Measurements from ENCODE around the gene TRIML1. TPM values are rescaled to one million over a fixed set of nuclear protein-coding genes. Genes with fewer than 3 reads are reported as not detected.

Gene TRIML1
- total and polyA plus RNA-seq, 3 experiments from 2014 or later, result not detected

- POLR2A ChIA-PET, result no interaction called here
- H3K36me3 Mint-ChIP-seq, result no peaks in the 10 kb centered on the region
These were observed 26.1 kb upstream of the TRIML1 start for GRCh38 chr4:188113156-188113555.

GRCh38 chr4:188117631-188118324, 21.5 kb upstream of the TRIML1 start:
- H3K9me3 Mint-ChIP-seq, result peaks cover 8 to 26% (median 14%) of the 10 kb centered on the region in 5 donors
- DNase-seq, result no peak
- ChIA-PET POLR2A (no interaction called here), CTCF (no interaction called here)
- Histone ChIP-seq H3K4me3 (ENCODE audit: low read length) (no peak overlapping the region), H3K4me1 (ENCODE audit: insufficient read depth, low read length) (no peaks in the 10 kb centered on the region), H3K9me3 (ENCODE audit: low read length) (no peaks in the 10 kb centered on the region), H3K36me3 (ENCODE audit: insufficient read depth, low read length) (no peaks in the 10 kb centered on the region), H3K27me3 (ENCODE audit: insufficient read depth, low read length, poor library complexity, severe bottlenecking) (no peaks in the 10 kb centered on the region), H3K27ac (ENCODE audit: low read depth, low read length) (no peak overlapping the region)
- H3K4me1 Mint-ChIP-seq, result no peaks in the 10 kb centered on the region
- no peaks in the 10 kb centered on the region for H3K27me3 Mint-ChIP-seq
- no peak overlapping the region for H3K4me3 Mint-ChIP-seq
- no peaks in the 10 kb centered on the region for H3K36me3 Mint-ChIP-seq
- H3K27ac Mint-ChIP-seq, result no peak overlapping the region

More at GRCh38 chr4:188113156-188113555, 26.1 kb upstream of the TRIML1 start:
- H3K9me3 Mint-ChIP-seq, result peaks cover 3 to 22% (median 17%) of the 10 kb centered on the region in 5 donors
- no peaks in the 10 kb centered on the region for H3K27me3 ChIP-seq (ENCODE audit: insufficient read depth, low read length, poor library complexity, severe bottlenecking)
- no peak for DNase-seq
- no peak overlapping the region for H3K4me3 Mint-ChIP-seq
- CTCF ChIA-PET, result no interaction called here
- no peaks in the 10 kb centered on the region for H3K9me3 ChIP-seq (ENCODE audit: low read length)
- H3K27ac ChIP-seq (ENCODE audit: low read depth, low read length), result no peak overlapping the region
- no peaks in the 10 kb centered on the region for H3K27me3 Mint-ChIP-seq
- no peak overlapping the region for H3K27ac Mint-ChIP-seq
- H3K4me1 Mint-ChIP-seq, result no peaks in the 10 kb centered on the region
- no peaks in the 10 kb centered on the region for H3K4me1 ChIP-seq (ENCODE audit: insufficient read depth, low read length)
- no peak overlapping the region for H3K4me3 ChIP-seq (ENCODE audit: low read length)
- H3K36me3 ChIP-seq (ENCODE audit: insufficient read depth, low read length), result no peaks in the 10 kb centered on the region

GRCh38 chr4:188121530-188121929, 17.7 kb upstream of the TRIML1 start:
- Histone ChIP-seq H3K27ac (ENCODE audit: low read depth, low read length) (no peak overlapping the region), H3K27me3 (ENCODE audit: insufficient read depth, low read length, poor library complexity, severe bottlenecking) (no peaks in the 10 kb centered on the region), H3K9me3 (ENCODE audit: low read length) (no peaks in the 10 kb centered on the region), H3K36me3 (ENCODE audit: insufficient read depth, low read length) (no peaks in the 10 kb centered on the region), H3K4me1 (ENCODE audit: insufficient read depth, low read length) (no peaks in the 10 kb centered on the region), H3K4me3 (ENCODE audit: low read length) (no peak overlapping the region)
- Mint-ChIP-seq H3K27ac (no peak overlapping the region), H3K4me1 (no peaks in the 10 kb centered on the region), H3K9me3 (peaks cover 8 to 28% (median 14%) of the 10 kb centered on the region in 5 donors), H3K4me3 (no peak overlapping the region), H3K36me3 (no peaks in the 10 kb centered on the region), H3K27me3 (no peaks in the 10 kb centered on the region)
- CTCF ChIA-PET, result no interaction called here
- DNase-seq, result no peak
- POLR2A ChIA-PET, result no interaction called here

GRCh38 chr4:188127214-188127874, 11.9 kb upstream of the TRIML1 start:
- ChIA-PET CTCF (interaction anchor here (0.7 kb wide), 1 partner anchor 16 kb away, joined by 3 read pairs; no protein-coding TSS in a partner anchor), POLR2A (no interaction called here)
- Mint-ChIP-seq H3K9me3 (peaks cover 6 to 26% (median 8%) of the 10 kb centered on the region in 5 donors), H3K36me3 (no peaks in the 10 kb centered on the region), H3K4me3 (no peak overlapping the region), H3K27me3 (no peaks in the 10 kb centered on the region), H3K4me1 (no peaks in the 10 kb centered on the region), H3K27ac (no peak overlapping the region)
- DNase-seq, result no peak
- H3K9me3 ChIP-seq (ENCODE audit: low read length), result no peaks in the 10 kb centered on the region
- no peaks in the 10 kb centered on the region for H3K36me3 ChIP-seq (ENCODE audit: insufficient read depth, low read length)
- H3K4me3 ChIP-seq (ENCODE audit: low read length), result no peak overlapping the region
- no peak overlapping the region for H3K27ac ChIP-seq (ENCODE audit: low read depth, low read length)
- H3K27me3 ChIP-seq (ENCODE audit: insufficient read depth, low read length, poor library complexity, severe bottlenecking), result no peaks in the 10 kb centered on the region
- H3K4me1 ChIP-seq (ENCODE audit: insufficient read depth, low read length), result no peaks in the 10 kb centered on the region

GRCh38 chr4:188130355-188130754, 8.9 kb upstream of the TRIML1 start:
- Histone ChIP-seq H3K27ac (ENCODE audit: low read depth, low read length) (no peak overlapping the region), H3K4me1 (ENCODE audit: insufficient read depth, low read length) (no peaks in the 10 kb centered on the region), H3K4me3 (ENCODE audit: low read length) (no peak overlapping the region), H3K9me3 (ENCODE audit: low read length) (no peaks in the 10 kb centered on the region), H3K36me3 (ENCODE audit: insufficient read depth, low read length) (no peaks in the 10 kb centered on the region), H3K27me3 (ENCODE audit: insufficient read depth, low read length, poor library complexity, severe bottlenecking) (no peaks in the 10 kb centered on the region)
- no peak overlapping the region for H3K27ac Mint-ChIP-seq
- peaks cover 6 to 26% (median 11%) of the 10 kb centered on the region in 5 donors for H3K9me3 Mint-ChIP-seq
- DNase-seq, result no peak
- H3K27me3 Mint-ChIP-seq, result no peaks in the 10 kb centered on the region
- H3K4me1 Mint-ChIP-seq, result no peaks in the 10 kb centered on the region
- ChIA-PET POLR2A (no interaction called here), CTCF (no interaction called here)
- H3K36me3 Mint-ChIP-seq, result no peaks in the 10 kb centered on the region
- H3K4me3 Mint-ChIP-seq, result no peak overlapping the region

GRCh38 chr4:188132232-188132631, 7.0 kb upstream of the TRIML1 start:
- peaks cover 3 to 34% (median 16%) of the 10 kb centered on the region in 5 donors for H3K9me3 Mint-ChIP-seq
- H3K4me1 Mint-ChIP-seq, result no peaks in the 10 kb centered on the region
- H3K4me3 Mint-ChIP-seq, result no peak overlapping the region
- no peak overlapping the region for H3K27ac Mint-ChIP-seq
- no peaks in the 10 kb centered on the region for H3K27me3 Mint-ChIP-seq
- no peaks in the 10 kb centered on the region for H3K36me3 ChIP-seq (ENCODE audit: insufficient read depth, low read length)
- no peaks in the 10 kb centered on the region for H3K4me1 ChIP-seq (ENCODE audit: insufficient read depth, low read length)
- H3K27ac ChIP-seq (ENCODE audit: low read depth, low read length), result no peak overlapping the region
- H3K9me3 ChIP-seq (ENCODE audit: low read length), result no peaks in the 10 kb centered on the region
- no peak for DNase-seq
- no peak overlapping the region for H3K4me3 ChIP-seq (ENCODE audit: low read length)
- H3K36me3 Mint-ChIP-seq, result no peaks in the 10 kb centered on the region
- no peaks in the 10 kb centered on the region for H3K27me3 ChIP-seq (ENCODE audit: insufficient read depth, low read length, poor library complexity, severe bottlenecking)
- ChIA-PET CTCF (no interaction called here), POLR2A (no interaction called here)

GRCh38 chr4:188138227-188138626, 1.0 kb upstream of the TRIML1 start:
- Histone ChIP-seq H3K36me3 (ENCODE audit: insufficient read depth, low read length) (no peaks in the 10 kb centered on the region), H3K27ac (ENCODE audit: low read depth, low read length) (no peak overlapping the region), H3K27me3 (ENCODE audit: insufficient read depth, low read length, poor library complexity, severe bottlenecking) (no peaks in the 10 kb centered on the region), H3K9me3 (ENCODE audit: low read length) (no peaks in the 10 kb centered on the region), H3K4me3 (ENCODE audit: low read length) (no peak overlapping the region), H3K4me1 (ENCODE audit: insufficient read depth, low read length) (no peaks in the 10 kb centered on the region)
- Mint-ChIP-seq H3K27me3 (no peaks in the 10 kb centered on the region), H3K4me1 (no peaks in the 10 kb centered on the region), H3K9me3 (peaks cover 3 to 21% (median 17%) of the 10 kb centered on the region in 5 donors), H3K4me3 (no peak overlapping the region), H3K36me3 (no peaks in the 10 kb centered on the region), H3K27ac (peak overlapping the region in 1 of 8 donors; percentile 47)
- CTCF ChIA-PET, result no interaction called here
- POLR2A ChIA-PET, result no interaction called here
- no peak for DNase-seq

- Mint-ChIP-seq H3K36me3 (no peaks in the 10 kb centered on the region), H3K9me3 (peaks cover 3 to 19% (median 16%) of the 10 kb centered on the region in 5 donors), H3K27me3 (no peaks in the 10 kb centered on the region), H3K4me3 (no peak overlapping the region), H3K4me1 (no peaks in the 10 kb centered on the region), H3K27ac (no peak overlapping the region)
- CTCF ChIA-PET, result no interaction called here
- Histone ChIP-seq H3K4me3 (ENCODE audit: low read length) (no peak overlapping the region), H3K27me3 (ENCODE audit: insufficient read depth, low read length, poor library complexity, severe bottlenecking) (no peaks in the 10 kb centered on the region), H3K9me3 (ENCODE audit: low read length) (no peaks in the 10 kb centered on the region), H3K27ac (ENCODE audit: low read depth, low read length) (no peak overlapping the region), H3K4me1 (ENCODE audit: insufficient read depth, low read length) (no peaks in the 10 kb centered on the region), H3K36me3 (ENCODE audit: insufficient read depth, low read length) (no peaks in the 10 kb centered on the region)
- POLR2A ChIA-PET, result no interaction called here
- DNase-seq, result no peak
These were observed 430 bp downstream of the TRIML1 start for GRCh38 chr4:188139671-188140070.

Data from CD8-positive, alpha-beta memory T cell (primary cell).